ENCODE measurements around the gene ZNF124.

DNA sequence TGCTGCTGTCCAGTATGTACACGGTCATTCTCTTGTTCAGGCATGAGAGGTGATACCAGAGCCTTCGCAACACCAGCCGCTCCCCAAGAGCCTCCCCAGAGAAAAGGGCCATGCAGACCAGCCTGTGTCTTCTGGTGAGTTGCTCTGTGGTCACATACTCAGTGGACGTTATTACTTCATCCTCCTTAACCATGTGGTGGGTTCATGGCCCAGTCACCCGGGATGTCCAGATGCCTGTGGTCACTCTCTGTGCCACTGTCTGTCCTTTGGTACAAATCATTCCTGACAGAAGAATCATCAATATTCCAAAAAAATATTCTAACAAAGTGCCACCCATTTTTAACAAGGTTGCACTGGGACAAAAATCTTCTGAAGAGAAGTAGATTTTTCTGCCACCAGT, 8.8 kb upstream of the ZNF124 start:
- TF ChIP-seq, protein P1, sequence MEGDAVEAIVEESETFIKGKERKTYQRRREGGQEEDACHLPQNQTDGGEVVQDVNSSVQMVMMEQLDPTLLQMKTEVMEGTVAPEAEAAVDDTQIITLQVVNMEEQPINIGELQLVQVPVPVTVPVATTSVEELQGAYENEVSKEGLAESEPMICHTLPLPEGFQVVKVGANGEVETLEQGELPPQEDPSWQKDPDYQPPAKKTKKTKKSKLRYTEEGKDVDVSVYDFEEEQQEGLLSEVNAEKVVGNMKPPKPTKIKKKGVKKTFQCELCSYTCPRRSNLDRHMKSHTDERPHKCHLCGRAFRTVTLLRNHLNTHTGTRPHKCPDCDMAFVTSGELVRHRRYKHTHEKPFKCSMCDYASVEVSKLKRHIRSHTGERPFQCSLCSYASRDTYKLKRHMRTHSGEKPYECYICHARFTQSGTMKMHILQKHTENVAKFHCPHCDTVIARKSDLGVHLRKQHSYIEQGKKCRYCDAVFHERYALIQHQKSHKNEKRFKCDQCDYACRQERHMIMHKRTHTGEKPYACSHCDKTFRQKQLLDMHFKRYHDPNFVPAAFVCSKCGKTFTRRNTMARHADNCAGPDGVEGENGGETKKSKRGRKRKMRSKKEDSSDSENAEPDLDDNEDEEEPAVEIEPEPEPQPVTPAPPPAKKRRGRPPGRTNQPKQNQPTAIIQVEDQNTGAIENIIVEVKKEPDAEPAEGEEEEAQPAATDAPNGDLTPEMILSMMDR (IDR thresholded peaks at IDR 0.05; ENCODE audit: poor library complexity) = no peak
- no peak for TF ChIP-seq EZH2phosphoT487 (IDR thresholded peaks at IDR 0.05; ENCODE audit: low read depth, severe bottlenecking, unreplicated experiment)

All from hepatocyte (in vitro differentiated cells).